Hypothalamus (tissue), 51 donors: ENCODE measurements around the gene NAGPA.
"Not testable (repeated sequence)": the region's sequence is repeated elsewhere in the genome, so short reads cannot be mapped to it uniquely, and the experiment has no call there.

Experiments
- DNase-seq, 51 donors: peaks; one replicate each; lab custom pipeline; 2025; lab: John Stamatoyannopoulos, UW

The NAGPA gene

DNA sequence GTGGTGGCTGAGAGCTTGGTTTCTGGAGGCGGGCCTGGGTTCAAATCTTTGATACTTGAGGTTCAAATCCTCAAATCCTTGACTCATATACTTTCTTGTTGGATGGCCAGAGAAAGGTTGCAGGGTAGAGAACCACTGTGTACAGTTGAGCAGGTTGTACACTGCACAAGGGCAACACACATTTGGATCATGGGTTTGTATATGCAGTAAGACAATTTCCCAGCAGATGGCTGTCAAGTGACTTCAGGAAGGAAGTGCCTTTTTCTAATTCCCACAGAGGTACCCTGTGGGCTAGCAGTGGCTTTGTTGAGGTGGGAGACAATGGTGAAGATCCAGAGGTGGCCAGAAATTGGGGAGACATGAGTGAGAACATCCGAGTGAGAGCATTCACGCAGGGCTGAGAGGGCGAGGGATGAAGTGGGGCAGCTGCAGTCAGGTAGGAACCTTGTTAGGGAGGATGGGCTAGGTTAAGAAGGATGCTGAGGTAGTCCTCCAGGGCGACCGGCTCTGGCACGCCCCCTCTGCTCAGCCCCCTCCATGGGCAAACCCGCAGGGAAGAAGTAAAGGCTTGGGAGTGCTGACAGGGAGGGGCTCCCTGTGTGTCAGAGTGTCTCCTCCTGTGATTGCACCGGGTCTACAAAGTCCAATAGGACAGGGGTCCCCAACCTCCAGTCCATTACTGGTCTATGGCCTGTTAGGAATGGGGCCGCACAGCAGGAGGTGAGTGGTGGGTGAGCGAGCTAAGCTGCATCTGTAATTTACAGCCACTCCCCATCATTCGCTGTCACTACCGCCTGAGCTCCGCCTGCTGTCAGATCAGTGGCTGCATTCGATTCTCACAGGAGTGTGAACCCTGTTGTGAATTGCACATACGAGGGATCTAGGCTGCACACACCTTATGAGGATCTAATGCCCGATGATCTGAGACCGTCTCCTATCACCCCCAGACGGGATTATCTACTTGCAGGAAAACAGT is 29.3 kb upstream of the NAGPA start:
- no peak for DNase-seq

DNA sequence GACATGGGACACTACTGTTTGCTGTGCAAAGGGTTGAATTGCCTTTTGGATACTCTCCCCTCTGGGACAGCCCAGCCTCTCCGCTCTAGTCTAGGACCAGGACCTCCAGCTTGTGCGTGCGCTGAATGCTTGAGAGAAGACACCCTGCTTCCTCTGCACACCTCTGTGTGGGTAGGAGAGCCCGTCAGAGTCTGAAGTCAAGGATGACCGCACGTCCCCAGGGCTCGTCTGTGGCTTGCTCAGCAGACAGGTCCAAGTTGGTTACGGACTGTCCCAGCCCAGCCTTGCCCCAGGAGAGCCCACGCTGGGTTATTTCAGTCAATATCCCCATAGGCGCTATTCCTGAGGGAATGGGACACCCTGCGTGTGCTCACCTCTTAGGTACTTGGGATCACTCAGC is 28.3 kb upstream of the NAGPA start:
- DNase-seq = no peak

DNA sequence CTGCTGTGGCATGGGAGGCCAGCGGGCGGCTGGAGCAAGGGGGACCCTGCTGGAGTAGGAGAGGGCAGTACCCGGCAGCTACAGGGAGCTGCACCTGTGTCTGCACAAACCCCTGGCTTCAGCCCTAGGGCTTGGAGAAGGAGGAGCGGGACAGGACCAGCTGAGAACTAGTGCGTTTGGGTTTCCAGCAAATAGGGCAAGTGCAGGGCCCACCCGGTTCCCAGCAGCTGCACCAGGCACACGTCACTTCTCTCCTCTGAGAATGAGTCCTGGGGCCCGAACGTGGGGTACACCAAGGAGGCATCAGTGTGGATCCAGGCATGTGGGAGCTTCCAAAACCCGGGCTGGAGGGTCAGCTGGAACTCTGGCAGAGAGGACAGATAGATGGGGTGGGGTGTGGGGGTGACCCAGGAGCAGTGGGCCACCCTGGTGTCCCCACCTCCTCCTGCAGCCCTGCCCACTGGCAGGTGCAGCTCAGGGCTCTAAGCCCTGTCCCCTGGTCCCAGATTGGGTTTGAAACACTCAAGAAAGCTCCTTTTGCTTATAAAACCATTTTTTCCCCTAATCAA is 26.4 kb upstream of the NAGPA start:
- no peak for DNase-seq

DNA sequence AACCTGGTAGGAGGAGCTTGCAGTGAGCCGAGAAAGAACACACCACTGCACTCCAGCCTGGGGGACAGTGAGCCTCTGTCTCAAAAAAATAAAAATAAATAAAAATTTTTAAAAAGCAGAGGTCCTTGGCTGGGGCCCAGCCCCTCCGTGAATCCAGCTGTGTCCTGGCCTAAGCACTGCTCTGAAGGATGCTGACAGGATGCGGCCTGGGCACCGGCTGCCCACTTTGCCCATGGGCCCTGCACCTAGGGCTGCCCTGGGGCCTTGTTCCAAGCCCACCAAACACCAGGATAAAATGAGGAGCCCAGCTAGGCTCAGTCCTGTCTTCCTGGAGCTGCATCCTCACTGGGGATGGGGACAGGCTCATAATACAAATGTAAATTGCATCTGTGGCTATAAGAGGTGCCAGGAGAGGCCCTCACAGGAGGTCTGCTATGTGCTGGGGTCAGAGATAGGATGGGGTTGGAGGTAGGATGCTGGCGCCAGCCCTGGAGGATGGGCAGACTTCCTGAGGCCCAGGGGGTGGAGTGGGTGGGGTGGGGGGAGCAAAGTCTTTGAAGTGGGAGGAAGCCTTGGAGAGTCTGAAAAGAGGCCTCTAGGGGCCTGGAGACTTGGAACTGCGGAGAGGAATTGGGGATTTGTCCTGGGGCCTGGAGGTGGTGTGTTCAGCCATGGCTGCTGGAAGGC is 25.8 kb upstream of the NAGPA start:
- DNase-seq = no peak

DNA sequence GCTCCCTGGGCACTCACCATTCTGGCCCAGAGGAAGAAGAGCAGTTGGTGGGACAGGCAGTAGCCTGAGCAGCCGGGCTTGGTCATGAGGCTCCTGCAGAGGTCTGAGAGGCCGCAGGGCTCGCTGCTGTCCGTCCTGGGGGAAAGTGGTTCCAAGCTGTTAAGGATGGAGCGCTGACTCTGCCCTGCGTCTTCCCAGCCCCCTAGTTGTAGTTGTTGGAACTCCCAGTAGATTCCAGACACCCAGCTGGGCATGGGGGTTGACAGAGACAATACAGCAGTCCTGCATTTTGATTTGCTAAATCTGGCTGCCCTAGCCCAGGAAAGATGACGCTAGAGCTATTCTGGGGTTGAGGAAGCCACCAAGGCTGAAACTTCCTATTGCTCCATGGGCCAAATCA is 24.7 kb upstream of the NAGPA start:
- no peak for DNase-seq

DNA sequence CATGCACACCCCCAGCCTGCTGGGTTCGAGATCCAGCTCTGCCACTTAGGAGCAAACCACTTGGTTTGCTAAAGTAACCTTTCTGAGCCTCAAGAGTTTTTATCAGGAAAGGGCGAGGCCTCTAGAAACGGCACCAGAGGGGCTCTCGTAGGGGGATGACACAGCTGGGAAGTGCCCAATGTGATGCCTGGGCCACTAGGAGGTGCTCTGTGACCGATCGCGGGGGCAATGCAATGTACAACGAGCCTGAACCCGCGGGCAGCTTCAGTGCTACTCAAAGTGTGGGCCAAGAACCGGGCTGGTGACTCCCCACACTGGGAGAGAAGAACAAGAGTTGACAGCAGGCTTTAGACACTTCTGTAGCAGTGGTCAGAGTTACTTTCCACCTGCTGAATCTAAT is 22.6 kb upstream of the NAGPA start:
- DNase-seq = peak in 4 of 51 donors; percentile 4 to 18 (median 12)

DNA sequence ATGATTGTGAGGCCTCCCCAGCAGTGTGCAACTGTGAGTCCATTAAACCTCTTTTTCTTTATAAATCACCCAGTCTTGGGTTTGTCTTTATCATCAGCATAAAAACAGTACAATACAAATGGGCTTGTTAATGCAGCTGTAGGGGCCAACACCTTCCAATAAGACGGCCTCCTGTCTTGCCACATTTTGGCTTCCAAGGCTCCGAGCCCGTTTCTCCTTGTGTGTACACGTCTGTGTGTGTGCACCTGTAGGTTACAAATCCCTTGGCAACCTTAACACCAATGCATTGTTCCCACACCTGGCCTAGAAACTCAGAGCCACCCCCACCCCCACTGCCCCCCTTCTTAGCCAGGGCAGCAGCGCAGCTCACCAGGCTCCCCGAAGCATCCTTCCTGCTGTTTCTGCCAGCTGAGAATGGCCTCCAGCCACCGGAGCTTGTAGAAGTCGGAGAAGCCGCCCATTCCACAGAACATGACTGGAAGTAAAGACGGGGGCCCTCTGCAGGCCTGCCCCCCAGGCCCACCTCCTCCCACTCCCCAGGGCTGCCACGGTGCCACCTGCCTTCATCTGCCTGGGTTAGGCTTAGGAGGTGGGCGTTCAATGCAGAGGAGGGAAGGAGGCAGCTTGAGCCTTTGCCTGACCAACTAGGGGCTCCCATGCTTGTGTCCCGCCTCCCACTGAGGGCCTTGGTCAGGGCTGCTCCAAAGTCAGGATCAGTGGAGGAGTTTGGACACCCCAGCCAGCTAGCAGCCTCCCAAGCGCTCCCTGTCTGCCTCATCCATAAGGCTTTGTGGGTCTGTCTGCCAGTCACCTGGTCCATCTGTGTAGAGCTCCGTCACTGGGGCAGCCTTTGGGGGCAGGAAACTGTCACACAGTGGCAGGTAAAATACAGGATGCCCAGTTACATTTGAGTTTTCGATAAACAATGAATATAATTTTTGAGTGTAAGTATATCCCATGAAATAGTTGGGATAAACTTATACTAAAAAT is 21.4 kb upstream of the NAGPA start:
- DNase-seq = no peak

- no peak for DNase-seq
Measured at GRCh38 chr16:5046914-5047313, 13.2 kb upstream of the NAGPA start.

GRCh38 chr16:5045499-5046115 is 11.9 kb upstream of the NAGPA start:
- no peak for DNase-seq

GRCh38 chr16:5044581-5044980 is 10.8 kb upstream of the NAGPA start:
- DNase-seq = not testable (repeated sequence)

DNA sequence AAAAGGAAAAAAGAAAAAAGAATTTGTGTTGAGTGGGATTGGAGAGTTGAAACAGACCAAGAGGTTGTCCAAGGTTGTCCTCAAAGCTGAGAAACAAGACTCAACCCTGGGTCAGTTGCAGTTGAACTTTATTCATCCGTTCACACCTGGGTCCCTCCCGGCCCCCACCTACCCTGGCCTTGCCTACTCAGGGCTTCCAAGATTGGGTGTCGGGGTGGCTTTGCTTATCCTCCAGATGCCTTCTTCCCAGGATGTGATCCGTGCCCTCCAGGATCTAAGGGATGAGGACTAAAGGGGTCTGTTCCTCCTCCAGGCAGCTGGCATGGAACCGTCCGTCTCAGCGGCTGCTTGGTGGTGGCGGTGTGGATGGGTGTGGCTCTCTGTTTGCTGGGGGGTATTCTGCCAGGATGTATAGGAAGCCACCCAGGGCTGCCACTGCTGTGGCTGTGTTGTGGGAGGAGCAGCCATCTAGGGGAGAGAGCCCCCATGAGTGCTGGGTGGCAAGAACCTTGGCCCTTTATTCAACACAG is 10.3 kb upstream of the NAGPA start:
- DNase-seq = no peak

- peak in 1 of 51 donors; percentile 31 for DNase-seq
Measured at GRCh38 chr16:5042574-5043171, 8.9 kb upstream of the NAGPA start.

- DNase-seq = no peak
Measured at GRCh38 chr16:5041600-5042133, 7.9 kb upstream of the NAGPA start.

DNA sequence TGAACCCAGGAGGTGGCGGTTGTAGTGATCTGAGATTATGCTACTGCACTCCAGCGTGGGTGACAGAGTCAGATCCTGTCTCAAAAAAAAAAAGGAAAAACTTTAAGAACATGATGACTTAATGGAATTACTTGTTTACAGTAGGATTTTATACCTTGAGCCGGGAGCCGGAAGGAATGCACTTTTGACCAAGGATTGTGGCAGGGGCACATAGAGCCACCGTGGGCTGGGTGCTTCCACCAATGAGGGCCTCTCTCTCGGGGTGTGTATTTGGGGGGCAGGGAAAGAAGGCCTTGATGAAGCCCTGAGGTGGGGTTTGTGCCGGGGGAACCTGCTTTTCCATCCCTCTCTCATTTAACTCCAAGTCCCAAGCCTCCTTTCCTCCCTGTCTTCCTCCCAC is 6.7 kb upstream of the NAGPA start:
- DNase-seq = no peak

GRCh38 chr16:5036228-5037156 is 2.8 kb upstream of the NAGPA start:
- DNase-seq = no peak

DNA sequence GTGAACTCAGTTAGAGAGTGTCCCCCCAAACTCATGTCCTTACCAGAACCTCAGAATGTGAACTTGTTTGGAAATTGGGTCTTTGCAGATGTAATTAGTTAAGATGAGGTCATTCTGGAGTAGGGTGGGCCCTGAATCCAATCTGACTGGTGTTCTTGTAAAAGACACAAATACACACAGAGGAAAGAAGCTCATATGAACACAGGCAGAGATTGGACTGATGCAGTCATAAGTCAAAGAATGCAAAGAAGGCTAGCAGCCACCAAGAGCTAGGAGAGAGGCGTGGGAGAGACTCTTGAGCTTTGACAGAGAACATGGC is 2.1 kb upstream of the NAGPA start:
- DNase-seq = no peak

- DNase-seq = no peak
Measured at GRCh38 chr16:5034167-5034523, 410 bp upstream of the NAGPA start.

DNA sequence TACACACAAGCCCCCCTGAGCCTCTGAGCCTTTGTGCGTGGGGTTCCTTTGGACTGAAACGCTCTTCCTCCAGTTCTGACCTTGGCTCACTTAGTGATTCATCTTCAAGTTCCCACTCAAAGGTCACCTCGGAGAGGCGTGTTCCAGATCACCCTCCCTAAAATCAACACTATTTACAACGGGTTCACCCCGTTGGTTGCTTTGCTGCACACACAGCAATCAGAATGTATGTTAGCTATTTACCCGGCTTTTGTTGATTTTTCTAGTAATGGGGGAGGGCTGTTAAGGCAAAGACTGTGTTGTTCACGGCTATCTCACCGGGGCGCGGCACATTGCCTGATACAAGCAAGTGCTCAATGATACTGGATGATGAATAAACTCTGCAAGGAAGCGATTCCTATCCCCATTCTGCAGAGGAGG is 977 bp downstream of the NAGPA start:
- DNase-seq = no peak
